Stimulated activated CD4-positive, alpha-beta T cell treated with anti-CD3 and anti-CD28 coated beads, Interleukin-4, amount 100 ng/mL, for 24 hours (primary cell): ENCODE measurements around the gene TAB2.
"Not testable (repeated sequence)": the region's sequence is repeated elsewhere in the genome, so short reads cannot be mapped to it uniquely, and the experiment has no call there.

Experiments
- DNase-seq: peaks from one replicate; pipeline ENCODE4 v3.0.0-alpha.2; 2020

The TAB2 gene

GRCh38 chr6:149334682-149335160, 17.2 kb downstream of the TAB2 start:
- no peak for DNase-seq

DNA sequence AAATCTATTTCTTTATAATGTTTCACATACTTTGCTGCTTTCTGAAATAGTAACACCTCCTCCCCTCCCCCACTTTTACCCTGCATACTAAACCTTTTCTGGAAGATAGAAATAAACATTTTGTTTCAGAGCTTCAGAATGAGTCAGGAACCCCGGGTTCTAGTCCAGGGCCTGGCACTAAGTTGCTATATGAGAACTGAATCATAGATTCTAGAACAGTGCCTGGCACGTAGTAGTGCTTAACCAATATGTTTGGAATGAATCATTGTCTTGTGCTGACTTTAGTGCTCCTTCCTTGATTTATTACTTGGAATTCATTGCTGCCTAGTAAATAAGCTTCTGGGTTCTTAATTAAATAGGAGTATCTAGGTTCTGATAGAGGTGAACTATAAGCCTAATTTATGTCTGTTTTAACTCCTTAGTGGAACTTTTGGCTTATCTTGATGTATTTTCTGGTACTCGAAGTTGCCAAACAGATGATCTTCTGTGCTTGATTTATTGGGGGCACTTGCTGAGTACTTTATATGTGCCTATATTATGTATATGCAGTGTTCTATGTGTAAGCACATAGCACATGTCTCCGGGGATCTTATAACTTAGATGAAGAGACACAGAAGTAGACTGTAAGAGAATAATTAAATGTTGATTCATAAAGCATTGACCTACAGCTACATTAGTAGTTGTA, 18.6 kb downstream of the TAB2 start:
- DNase-seq = peak; percentile 71

GRCh38 chr6:149336609-149336928, 19.1 kb downstream of the TAB2 start:
- no peak for DNase-seq

- DNase-seq = no peak
These were observed 19.8 kb downstream of the TAB2 start for GRCh38 chr6:149337320-149337719.

DNA sequence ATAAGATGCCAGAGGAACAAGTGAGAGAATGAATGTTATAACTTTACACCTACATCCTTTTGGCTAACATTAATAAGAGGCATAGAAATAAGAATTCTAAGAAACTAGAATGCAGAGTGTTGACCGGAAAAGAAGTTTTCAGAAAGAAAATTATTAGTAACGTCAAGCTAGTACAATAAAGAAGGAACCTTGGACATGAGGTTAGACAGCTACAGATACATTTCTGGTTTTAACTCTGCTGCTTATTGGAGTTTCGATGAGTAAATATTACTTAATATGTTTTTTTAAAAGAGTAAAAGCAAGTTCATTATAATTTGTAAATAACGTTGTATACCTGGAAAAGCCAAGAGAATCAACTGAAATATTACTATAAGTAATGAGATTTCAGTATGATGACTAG, 22.7 kb downstream of the TAB2 start:
- no peak for DNase-seq

GRCh38 chr6:149342525-149342924, 25.0 kb downstream of the TAB2 start:
- DNase-seq = no peak

DNA sequence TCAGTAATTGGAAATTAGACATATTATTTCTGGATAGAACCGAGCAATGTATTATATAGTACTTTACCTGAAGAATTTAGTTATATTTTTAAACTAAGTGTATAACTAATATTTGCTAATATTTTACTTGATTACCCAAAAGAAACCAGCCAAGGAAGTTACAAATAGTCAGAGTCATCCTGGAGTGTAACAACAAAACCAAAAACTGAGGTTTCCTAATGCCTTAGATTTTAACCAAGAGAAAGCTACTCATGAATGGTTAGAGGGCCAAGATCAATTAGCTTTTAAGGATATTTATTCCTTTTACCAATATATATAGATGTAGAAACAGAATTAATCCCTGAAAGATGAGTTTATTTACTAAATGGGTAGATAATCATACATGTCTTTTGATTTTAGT, 26.0 kb downstream of the TAB2 start:
- DNase-seq = no peak

DNA sequence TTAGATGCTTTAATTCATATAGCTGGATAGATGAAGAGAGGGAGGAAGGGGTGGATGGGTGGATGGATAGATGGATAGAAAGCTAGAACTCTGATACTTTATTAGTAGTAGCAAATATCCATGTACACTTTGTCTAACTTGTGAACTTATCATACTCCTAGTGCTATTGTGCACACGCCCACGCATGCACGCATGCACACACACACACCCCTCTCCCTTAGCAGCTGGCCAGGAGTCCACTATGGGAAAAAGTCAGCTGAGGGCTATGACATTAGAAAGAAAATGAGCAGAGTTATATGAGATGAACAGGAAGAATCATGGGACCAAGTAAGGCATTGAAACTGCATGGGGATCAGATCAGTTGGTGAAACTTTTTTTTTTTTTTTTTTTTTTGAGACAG, 28.6 kb downstream of the TAB2 start:
- DNase-seq = no peak

GRCh38 chr6:149347067-149347466, 29.6 kb downstream of the TAB2 start:
- no peak for DNase-seq

DNA sequence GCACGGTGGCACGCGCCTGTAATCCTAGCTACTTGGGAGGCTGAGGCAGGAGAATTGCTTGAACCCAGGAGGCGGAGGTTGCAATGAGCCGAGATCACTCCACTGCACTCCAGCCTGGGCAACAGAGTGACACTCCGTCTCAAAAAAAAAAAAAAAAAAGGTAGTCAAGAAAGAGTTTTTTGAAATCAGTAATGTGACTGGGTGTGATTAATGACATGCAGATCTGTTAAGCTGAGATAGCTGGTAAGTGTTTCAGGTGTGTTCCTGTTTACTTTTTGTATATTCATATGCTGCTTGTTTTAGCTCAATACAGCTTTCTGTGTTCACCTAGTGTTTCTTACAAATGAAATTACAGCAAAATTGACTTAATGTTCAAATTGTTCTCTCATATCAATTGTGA, 31.8 kb downstream of the TAB2 start:
- DNase-seq = not testable (repeated sequence)

DNA sequence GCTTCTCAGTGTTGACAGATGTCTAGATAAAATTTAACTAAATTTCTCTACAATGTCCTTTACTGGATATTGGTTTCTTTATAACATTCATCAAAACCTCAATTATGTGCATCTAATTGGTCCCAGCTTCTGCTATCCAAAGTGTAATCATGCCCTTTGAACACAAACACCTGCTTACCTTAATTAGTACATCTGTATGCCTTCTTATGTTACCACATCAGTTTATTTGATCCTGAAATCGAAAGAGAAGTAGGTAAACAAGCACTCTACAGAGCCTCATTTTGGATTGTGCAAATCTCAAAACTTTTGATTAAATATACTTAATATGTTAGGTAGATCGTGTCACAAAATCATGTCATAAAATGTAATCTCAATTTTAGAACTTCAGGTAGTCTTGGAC, 36.5 kb downstream of the TAB2 start:
- no peak for DNase-seq

GRCh38 chr6:149356081-149356750, 38.7 kb downstream of the TAB2 start:
- no peak for DNase-seq

DNA sequence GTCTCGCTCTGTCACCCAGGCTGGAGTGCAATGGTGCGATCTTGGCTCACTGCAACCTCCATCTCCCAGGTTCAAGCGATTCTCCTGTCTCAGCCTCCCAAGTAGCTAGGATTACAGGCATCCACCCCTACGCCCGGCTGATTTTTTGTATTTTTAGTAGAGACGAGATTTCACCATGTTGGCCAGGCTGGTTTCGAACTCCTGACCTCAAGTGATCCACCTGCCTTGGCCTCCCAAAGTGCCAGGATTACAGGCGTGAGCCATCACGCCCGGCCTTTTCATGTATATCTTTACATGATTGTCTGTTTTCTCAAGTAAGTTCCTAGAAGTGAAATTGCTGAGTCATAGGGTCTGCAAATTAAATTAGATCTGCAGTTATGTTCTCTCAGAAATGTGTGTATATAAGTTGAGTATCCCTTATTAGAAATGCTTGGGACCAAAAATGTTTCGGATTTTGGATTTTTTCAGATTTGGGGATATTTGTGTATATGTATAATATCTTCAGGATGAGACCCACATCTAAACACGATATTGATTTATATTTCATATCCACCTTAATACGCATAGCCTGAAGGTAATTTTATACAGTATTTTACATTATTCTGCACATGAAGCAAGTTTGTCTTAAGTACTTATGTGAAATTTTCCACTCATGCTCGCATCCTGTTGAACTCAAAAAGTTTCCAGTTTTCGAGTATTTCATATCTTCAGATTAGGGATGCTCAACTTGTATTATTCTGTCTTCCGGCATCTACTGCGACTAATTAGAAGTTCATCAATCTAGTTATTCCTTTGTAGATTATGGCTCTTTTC, 40.4 kb downstream of the TAB2 start:
- no peak for DNase-seq

- no peak for DNase-seq
These were observed 41.9 kb downstream of the TAB2 start for GRCh38 chr6:149359440-149359839.

DNA sequence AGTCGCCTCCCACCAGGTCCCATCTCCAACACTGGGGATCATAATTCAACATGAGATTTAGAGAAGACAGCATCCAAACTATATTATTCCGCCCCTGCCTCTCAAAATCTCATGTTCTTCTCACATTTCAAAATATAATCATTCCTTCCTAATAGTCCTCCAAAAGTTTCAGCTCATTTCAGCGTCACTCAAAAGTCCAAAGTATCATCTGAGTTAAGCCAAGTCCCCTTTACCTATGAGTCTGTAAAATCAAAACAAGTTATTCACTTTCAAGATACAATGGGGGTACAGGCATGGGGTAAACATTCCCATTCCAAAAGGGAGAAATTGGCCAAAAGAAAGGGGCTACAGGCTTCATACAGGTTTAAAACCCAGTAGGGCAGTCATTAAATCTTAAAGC, 43.0 kb downstream of the TAB2 start:
- no peak for DNase-seq

DNA sequence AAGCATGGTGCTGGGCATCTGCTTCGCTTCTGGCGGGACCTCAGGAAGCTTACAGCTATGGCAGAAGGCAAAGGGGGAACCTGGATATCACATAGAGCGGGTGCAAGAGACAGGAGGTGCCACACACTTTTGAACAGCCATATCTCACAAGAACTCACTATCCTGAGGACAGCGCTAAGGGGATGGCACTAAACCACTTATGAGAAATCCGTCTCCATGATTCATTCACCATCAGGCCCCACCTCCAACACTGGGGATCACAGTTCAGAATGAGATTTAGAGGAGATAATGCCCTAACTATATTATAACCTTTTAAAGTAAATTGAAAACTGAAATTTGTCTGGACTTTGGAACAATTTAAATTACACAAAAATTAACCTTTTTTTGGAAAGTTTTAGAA, 44.8 kb downstream of the TAB2 start:
- no peak for DNase-seq

GRCh38 chr6:149363154-149363553, 45.6 kb downstream of the TAB2 start:
- DNase-seq = no peak

DNA sequence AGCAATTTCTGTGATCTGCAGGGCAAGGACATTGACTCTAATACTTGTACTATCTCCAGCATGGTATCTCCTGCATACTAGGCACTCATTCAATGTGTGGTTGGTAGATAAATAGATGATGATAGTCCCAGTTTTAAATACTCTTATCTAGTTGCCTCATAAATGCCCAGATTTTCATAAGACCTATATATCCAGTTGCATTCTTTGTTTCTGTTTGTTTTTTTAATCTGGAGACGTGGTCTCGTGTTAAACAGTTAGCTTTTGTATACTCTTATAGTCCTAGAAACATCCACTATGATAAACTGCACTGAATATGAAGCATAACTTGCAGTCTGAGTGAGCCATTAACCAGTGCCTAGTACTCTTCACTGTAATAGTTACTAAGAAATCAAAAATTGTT, 47.0 kb downstream of the TAB2 start:
- DNase-seq = no peak

GRCh38 chr6:149365197-149365596, 47.7 kb downstream of the TAB2 start:
- no peak for DNase-seq

GRCh38 chr6:149366267-149366921, 48.9 kb downstream of the TAB2 start:
- no peak for DNase-seq

- DNase-seq = no peak
These were observed 50.6 kb downstream of the TAB2 start for GRCh38 chr6:149368065-149368464.

DNA sequence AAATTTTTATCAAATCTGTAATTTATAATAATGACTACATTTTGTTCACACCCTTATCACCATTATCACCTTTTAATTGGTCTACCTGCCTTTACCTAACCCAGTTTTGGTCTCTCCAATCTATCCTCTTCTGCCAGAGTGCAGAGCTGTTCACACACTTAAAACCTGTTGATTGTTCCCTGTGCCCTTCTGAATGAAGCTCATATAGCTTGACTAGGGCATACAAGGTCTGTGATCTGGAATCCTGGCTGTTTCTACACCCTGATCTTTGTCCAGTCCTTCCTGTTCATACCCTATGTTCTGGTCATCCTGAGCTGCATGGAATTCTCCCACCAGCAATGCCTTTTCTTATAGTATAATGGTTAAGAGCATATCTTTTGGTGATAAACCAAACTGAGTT, 53.6 kb downstream of the TAB2 start:
- DNase-seq = no peak

GRCh38 chr6:149372062-149372461, 54.5 kb downstream of the TAB2 start:
- no peak for DNase-seq

- DNase-seq = no peak
These were observed 56.0 kb downstream of the TAB2 start for GRCh38 chr6:149373511-149373910.
